Activated CD8-positive, alpha-beta T cell treated with anti-CD3 and anti-CD28 coated beads for 36 hours (primary cell): ENCODE measurements around the gene AUTS2. TPM values are rescaled to one million over a fixed set of nuclear protein-coding genes. Genes with fewer than 3 reads are reported as not detected.

Experiments
- ATAC-seq: fragments of 200-7000 bp; cut with Tn5 transposase; one replicate; pipeline ENCODE4 v1.10.0; 2021; ENCODE audit warnings: mild to moderate bottlenecking, moderate library complexity
- CTCF ChIA-PET: fragments of 350-600 bp; sonication (Branson Sonifier 250); formaldehyde crosslinking; loops from one replicate; lab custom pipeline; 2021; ENCODE audit warnings: antibody characterized with exemption; lab: Charles Lee
- POLR2A ChIA-PET: fragments of 350-600 bp; sonication (Branson Sonifier 250); formaldehyde crosslinking; loops from one replicate; lab custom pipeline; 2021; ENCODE audit warnings: antibody characterized with exemption; lab: Charles Lee
- DNase-seq: peaks from one replicate; pipeline ENCODE4 v3.0.0-alpha.2; 2020
- H3K27ac Mint-ChIP-seq: one replicate; pipeline ENCODE4 v1.8.0; 2021; ENCODE audit warnings: mild to moderate bottlenecking, mixed read lengths
- H3K27me3 Mint-ChIP-seq: one replicate; pipeline ENCODE4 v1.8.0; 2021; ENCODE audit warnings: mixed read lengths
- H3K36me3 Mint-ChIP-seq: one replicate; pipeline ENCODE4 v1.8.0; 2021; ENCODE audit warnings: low read depth, mixed read lengths
- H3K4me1 Mint-ChIP-seq: one replicate; pipeline ENCODE4 v1.8.0; 2021; ENCODE audit warnings: low read depth, mixed read lengths
- H3K4me3 Mint-ChIP-seq: one replicate; pipeline ENCODE4 v1.8.0; 2021; ENCODE audit warnings: mild to moderate bottlenecking, moderate library complexity, mixed read lengths
- H3K9me3 Mint-ChIP-seq: one replicate; pipeline ENCODE4 v1.8.0; 2021; ENCODE audit warnings: mixed read lengths
- CTCF ChIP-seq: fragments of 200-600 bp; IDR thresholded peaks from one replicate; pipeline ENCODE4 v1.8.0; 2022; ENCODE audit warnings: antibody characterized with exemption, mild to moderate bottlenecking
- intact Hi-C: fragments of 100-400 bp; cut with micrococcal nuclease; formaldehyde crosslinking; loops from one replicate; pipeline ENCODE4 v1.10.0; 2022
- total RNA-seq, 2 experiments: library from RNA; stranded (reverse); gene quantifications; one replicate each; pipeline ENCODE4 v1.2.3, GENCODE V29; 2021

Gene AUTS2
- total RNA-seq, 2 experiments from 2014 or later, result 3.1 to 3.3 TPM

- no peaks in the 10 kb centered on the region for H3K36me3 Mint-ChIP-seq
- H3K4me3 Mint-ChIP-seq, result no peak overlapping the region
- no peak for ATAC-seq
- CTCF ChIA-PET, result interaction anchor here (0.6 kb wide), 1 partner anchor 671 kb away, joined by 3 read pairs; no protein-coding TSS in a partner anchor
- no peak for DNase-seq
- POLR2A ChIA-PET, result no interaction called here
- peaks cover 3% of the 10 kb centered on the region for H3K4me1 Mint-ChIP-seq
- no peaks in the 10 kb centered on the region for H3K27me3 Mint-ChIP-seq
- intact Hi-C loops, result no loop called here
- H3K27ac Mint-ChIP-seq, result no peak overlapping the region
- peaks cover 3% of the 10 kb centered on the region for H3K9me3 Mint-ChIP-seq
- TF ChIP-seq CTCF, result no peak
Observed at GRCh38 chr7:70794962-70795361, 1196.7 kb downstream of the AUTS2 start.

GRCh38 chr7:70795948-70796347 is 1197.7 kb downstream of the AUTS2 start:
- intact Hi-C loops, result no loop called here
- peaks cover 3% of the 10 kb centered on the region for H3K4me1 Mint-ChIP-seq
- POLR2A ChIA-PET, result no interaction called here
- H3K9me3 Mint-ChIP-seq, result peaks cover 13% of the 10 kb centered on the region
- no peaks in the 10 kb centered on the region for H3K27me3 Mint-ChIP-seq
- TF ChIP-seq CTCF, result no peak
- DNase-seq (no peak), ATAC-seq (no peak)
- H3K27ac Mint-ChIP-seq, result no peak overlapping the region
- CTCF ChIA-PET, result no interaction called here
- H3K4me3 Mint-ChIP-seq, result no peak overlapping the region
- no peaks in the 10 kb centered on the region for H3K36me3 Mint-ChIP-seq

- Mint-ChIP-seq H3K36me3 (no peaks in the 10 kb centered on the region), H3K9me3 (peaks cover 20% of the 10 kb centered on the region), H3K27me3 (no peaks in the 10 kb centered on the region), H3K4me3 (no peak overlapping the region), H3K27ac (no peak overlapping the region), H3K4me1 (peaks cover 3% of the 10 kb centered on the region)
- CTCF ChIA-PET, result no interaction called here
- intact Hi-C loops, result no loop called here
- POLR2A ChIA-PET, result no interaction called here
- TF ChIP-seq CTCF, result no peak
- ATAC-seq (no peak), DNase-seq (no peak)
Observed at GRCh38 chr7:70797109-70797514, 1198.8 kb downstream of the AUTS2 start.

- Mint-ChIP-seq H3K27me3 (peaks cover 1% of the 10 kb centered on the region), H3K4me1 (peaks cover 3% of the 10 kb centered on the region), H3K27ac (no peak overlapping the region), H3K36me3 (no peaks in the 10 kb centered on the region), H3K4me3 (no peak overlapping the region), H3K9me3 (peaks cover 20% of the 10 kb centered on the region)
- POLR2A ChIA-PET, result no interaction called here
- intact Hi-C loops, result no loop called here
- CTCF ChIA-PET, result no interaction called here
- no peak for TF ChIP-seq CTCF
- DNase-seq (no peak), ATAC-seq (no peak)
Observed at GRCh38 chr7:70799841-70800405, 1201.6 kb downstream of the AUTS2 start.

- H3K9me3 Mint-ChIP-seq, result peaks cover 15% of the 10 kb centered on the region
- DNase-seq, result no peak
- TF ChIP-seq CTCF, result no peak
- no peak overlapping the region for H3K4me3 Mint-ChIP-seq
- ATAC-seq, result no peak
- intact Hi-C loops, result no loop called here
- peaks cover 8% of the 10 kb centered on the region for H3K27me3 Mint-ChIP-seq
- H3K36me3 Mint-ChIP-seq, result no peaks in the 10 kb centered on the region
- ChIA-PET CTCF (interaction anchor here (1.3 kb wide), 1 partner anchor 23 kb away, joined by 3 read pairs; no protein-coding TSS in a partner anchor), POLR2A (no interaction called here)
- no peak overlapping the region for H3K27ac Mint-ChIP-seq
- H3K4me1 Mint-ChIP-seq, result no peaks in the 10 kb centered on the region
Observed at GRCh38 chr7:70805360-70805759, 1207.1 kb downstream of the AUTS2 start.
